ENCODE data around the gene AKR7A3.
"Not testable (repeated sequence)": the region's sequence is repeated elsewhere in the genome, so short reads cannot be mapped to it uniquely, and the experiment has no call there.

Gene AKR7A3

DNA sequence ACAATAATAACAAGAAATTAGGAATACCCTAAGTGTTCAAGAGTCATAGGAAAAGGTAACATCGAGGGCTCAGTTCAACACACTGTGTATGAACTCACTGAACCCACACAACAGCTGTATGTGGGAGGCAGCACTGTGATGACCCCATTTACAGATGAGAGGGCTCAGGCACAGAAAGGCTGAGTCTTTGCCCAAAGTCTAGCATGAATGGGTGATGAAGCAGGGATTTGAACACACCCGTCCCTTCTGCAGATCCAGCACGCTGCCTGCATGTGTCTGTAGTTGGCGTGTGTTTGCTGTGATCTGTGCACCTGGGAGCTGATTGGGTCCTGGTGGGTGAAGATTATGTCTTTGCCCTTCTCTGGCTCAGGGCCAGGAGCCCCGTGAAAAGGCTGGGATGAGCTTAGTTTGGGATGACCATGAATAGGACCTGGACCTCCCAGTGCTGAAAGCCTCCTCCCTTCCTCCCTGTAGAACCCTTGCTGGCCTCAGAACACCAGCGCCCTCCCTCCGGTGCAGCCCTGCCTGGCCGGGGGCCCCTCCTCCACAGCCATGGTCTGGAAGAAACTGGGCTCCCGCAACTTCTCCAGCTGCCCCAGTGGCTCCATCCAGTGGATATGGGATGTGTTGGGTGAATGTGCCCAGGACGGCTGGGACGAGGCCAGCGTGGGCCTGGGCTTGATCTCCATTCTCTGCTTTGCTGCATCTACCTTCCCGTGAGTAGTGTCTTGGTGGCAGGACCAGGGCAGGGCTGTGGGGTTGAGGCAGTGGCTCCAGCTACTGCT, 28.7 kb upstream of the AKR7A3 start:
- DNase-seq (ENCODE audit: low read depth), result no peak

- DNase-seq (ENCODE audit: low read depth), result peak; percentile 24
Observed at GRCh38 chr1:19315378-19316198, 27.0 kb upstream of the AKR7A3 start.

DNA sequence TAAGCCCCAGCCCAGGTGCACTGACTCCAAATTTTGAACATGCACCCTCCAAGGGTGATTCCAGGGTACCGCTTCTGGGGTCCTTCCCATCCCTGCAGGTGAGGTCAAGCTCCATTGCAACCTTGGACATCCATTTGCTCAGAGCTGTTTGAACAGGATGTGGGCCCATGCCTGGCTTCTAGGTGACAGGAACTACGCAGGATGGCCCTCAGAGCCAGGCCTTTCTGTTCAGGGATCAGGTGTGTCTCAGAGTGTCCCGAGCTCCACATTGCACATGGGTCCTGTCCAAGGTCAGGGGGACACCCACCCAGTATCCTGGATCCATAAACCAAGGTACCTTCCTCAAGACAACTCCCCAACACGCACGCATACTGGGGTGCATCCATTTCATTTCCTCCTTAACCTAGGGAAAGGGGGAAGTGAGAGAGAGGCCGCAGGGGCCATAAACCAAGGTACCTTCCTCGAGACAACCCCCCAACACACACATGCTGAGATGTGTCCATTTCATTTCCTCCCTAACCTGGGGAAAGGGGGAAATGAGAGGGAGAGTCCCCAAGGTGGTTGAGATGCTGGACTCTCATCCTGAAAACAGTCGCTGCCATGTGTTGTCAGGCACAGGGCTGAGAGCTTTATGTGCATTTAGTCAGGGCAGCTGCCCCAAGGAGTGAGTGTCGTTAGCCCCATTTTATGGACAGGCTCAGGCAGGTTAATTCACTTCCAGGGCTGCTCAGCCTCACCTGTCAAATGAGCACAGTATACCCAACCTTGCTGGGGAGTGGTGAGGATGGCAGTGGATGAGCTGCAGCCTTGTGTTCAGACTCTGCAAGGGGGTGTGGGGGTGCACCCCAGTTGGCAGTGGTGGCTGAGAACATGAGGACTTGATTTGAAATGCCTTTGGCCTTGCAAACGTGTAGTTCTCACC, 25.7 kb upstream of the AKR7A3 start:
- DNase-seq (ENCODE audit: low read depth), result no peak

GRCh38 chr1:19313636-19313959, 25.0 kb upstream of the AKR7A3 start:
- no peak for DNase-seq (ENCODE audit: low read depth)

- no peak for DNase-seq (ENCODE audit: low read depth)
Observed at GRCh38 chr1:19312782-19313635, 24.4 kb upstream of the AKR7A3 start.

DNA sequence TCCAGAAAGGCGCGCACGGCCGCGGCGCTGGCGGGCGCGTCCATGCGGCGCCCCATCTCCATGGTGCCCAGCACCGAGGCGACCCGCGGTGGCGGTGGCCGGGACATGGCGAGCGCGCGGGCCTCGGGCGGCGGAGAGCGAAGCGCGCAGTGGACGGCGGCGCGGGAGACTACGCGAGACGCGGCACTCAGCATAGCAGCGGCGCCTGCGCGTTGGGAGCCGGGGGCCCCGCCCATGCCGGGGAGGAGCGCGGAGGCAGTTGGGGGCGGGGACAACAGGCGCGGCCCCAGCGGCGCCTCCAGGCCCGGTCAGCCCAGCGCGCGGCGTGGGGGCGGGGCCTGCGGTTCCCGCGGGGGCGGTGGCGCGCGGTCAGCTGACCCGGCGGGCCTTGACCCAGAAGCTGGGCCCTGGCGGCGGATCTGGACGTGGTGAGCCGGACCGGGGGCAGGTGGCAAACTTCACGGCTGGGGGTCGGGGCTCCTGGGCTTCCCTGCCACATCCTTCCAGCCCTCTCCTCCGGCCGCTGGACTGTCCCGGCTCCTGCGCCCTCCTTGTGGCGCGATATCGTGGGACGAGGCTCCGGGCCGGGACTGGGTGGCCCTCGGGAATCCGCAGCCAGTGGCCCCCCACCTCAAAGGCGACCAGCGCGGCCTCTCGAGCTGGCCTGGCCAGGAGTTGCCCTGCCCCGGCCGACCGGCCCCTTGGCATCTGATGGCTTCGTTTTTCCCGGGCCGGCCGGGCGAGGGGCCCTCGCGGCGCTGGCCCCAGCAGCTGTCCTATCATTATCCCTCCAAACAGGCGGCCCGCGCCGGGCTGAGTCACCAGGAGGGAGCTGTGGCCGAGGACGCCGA, 23.6 kb upstream of the AKR7A3 start, which contains the start of the genes AKR7A2 and SLC66A1:
Gene AKR7A2 (minus strand): TSS at position 214 of the 851 bp plus-strand sequence. CDS start 20 bp downstream, at position 194.
Gene SLC66A1 (plus strand): TSS at position 396 of the 851 bp plus-strand sequence. CDS start 5,352 bp downstream, outside the sequence.
- peak; percentile 86 for DNase-seq (ENCODE audit: low read depth)

DNA sequence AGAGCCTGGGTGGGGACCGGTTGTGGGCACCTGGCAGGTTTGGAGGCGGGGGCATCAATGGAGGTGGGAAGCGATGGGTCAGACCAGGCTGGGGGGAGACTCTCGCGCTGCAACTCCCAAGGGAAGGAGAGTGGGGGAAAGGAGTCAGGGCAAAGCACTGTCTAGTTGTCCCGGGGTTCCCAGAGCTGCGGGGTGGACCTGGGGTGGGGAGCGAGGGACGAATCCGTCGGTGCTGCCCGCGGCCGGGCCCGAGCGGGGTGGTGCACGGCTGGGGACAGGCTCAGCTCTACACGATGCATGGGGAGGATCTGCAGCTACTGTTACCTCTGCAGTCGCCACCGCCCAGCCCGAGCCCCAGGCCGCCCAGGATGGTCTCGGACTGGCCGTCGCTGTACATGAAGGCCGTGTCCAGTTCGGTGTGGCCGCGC, 22.9 kb upstream of the AKR7A3 start:
- DNase-seq (ENCODE audit: low read depth), result no peak

DNA sequence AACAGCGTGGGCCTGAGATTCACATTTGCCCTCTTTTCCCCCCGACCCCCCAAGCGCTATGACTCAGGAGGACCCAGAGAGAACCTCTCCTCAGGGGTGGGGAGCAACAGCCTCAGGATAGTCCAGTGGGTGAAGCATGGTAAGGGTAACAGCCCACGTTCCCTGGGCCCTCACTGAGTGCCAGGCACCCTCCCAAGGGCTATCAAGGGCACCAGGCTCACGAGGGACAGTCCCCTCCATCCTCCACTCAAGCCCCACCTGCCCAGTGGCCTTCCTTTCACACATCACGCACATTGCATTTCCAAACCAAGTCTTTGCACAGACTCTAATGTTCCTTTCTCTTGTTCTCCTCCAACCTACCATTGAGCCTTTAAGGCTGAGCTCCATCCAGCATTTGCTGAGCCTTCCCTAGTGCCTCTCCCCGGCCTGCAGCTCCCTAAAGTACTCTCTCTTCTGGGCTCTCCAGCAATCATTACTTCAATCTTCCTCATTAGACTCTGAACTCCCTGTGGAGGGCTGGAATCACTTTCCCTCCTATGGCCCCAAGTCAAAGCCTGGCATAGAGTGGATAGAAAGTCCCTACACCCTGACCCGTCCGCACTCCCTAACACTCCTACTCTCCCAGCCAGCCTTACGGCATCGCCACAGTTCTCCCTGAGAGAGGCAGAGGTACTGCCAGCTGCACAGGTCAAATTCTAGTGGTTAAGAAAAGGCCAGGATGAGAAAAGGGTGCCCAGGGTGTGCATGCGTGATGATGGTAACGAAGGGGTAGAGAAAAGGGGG, 22.3 kb upstream of the AKR7A3 start:
- no peak for DNase-seq (ENCODE audit: low read depth)

- no peak for DNase-seq (ENCODE audit: low read depth)
Observed at GRCh38 chr1:19310061-19310460, 21.5 kb upstream of the AKR7A3 start.

DNA sequence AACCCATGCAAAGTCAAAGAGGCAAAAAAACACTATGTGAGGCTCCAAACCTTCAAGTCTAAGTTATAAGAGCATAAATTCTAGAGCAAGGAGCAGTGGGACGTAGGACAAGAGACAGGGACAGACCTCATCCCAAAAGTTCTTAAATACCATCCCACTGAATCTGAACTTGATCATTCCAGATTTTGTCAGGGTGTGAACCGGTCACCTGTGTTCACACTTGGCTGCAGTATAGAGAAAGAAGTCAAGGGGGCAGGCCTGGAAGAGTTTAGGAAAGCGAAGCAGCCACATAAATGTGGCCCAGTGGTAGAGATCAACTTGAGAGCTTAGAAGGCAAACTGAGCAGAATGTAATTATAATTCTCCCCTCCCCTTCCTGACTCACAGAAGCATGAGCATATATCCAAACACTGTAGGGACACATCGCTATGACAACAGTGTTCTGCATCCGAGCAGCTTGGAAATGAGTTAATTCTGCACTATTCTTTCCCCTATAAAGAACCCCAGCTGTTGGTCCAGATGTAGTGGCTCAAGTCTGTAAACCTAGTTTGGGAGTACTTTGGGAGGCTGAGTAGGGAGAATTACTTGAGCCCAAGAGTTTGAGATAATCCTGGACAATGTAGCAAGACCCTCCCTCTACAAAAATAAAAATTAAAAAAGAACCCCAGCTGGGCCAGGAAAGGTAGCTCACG, 20.7 kb upstream of the AKR7A3 start:
- DNase-seq (ENCODE audit: low read depth), result peak; percentile 42

GRCh38 chr1:19308509-19308907, 19.9 kb upstream of the AKR7A3 start:
- DNase-seq (ENCODE audit: low read depth), result no peak

DNA sequence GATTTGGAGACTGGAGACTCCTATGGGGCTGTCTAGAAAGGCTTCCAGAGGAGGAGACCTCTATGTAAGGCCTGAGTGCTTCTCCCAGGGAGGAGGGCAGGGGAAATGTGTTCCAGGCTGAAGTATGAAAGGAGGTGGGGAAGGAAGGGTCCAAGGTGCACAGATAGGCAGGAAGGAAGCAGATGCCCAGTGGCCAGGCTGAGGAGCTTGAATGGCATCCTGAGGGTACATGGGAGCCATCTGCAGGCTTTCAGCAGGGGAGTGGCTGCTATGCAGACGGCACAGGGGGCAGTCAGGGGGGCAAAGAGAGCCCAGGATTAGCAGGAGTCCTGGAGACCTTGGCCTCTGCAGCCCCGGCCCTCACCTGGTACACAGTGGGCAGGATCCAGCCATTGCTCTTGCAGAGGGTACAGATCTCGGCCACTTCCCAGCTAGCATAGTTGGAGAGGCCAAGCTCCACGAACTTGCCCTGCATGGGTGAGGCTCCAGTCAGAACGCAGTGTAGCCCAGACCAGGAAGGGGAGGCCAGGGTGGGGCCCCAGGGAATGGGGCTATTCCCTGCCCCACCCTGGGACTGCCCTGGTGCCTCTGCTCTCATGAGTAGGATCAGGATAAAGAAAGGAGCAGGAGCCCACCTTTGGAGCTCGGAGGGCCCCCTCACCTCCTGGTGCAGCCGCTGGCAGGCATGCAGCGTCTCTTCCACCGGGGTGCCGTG, 19.4 kb upstream of the AKR7A3 start:
- no peak for DNase-seq (ENCODE audit: low read depth)

GRCh38 chr1:19306941-19307340, 18.4 kb upstream of the AKR7A3 start:
- no peak for DNase-seq (ENCODE audit: low read depth)

GRCh38 chr1:19305880-19306279, 17.3 kb upstream of the AKR7A3 start:
- no peak for DNase-seq (ENCODE audit: low read depth)

DNA sequence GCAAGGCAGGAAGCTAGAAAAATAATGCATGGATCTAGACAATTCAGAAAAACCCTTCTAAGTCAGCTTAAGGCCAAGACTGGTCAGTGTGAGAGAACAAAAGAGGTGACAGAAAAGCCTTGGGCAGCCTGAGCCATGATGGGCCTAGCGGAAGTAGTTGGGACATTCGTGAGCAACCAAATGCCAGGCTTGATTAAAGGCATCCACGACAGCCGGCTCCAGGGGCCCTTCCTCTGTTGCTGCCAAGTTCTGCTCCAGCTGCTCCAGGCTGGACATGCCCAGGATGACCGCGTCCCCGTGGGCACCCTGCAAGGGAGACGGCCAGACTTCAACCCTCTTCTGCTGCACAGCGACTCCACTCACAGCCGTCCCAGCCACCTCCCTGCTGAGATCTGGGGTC, 15.5 kb upstream of the AKR7A3 start:
- not testable (repeated sequence) for DNase-seq (ENCODE audit: low read depth)

DNA sequence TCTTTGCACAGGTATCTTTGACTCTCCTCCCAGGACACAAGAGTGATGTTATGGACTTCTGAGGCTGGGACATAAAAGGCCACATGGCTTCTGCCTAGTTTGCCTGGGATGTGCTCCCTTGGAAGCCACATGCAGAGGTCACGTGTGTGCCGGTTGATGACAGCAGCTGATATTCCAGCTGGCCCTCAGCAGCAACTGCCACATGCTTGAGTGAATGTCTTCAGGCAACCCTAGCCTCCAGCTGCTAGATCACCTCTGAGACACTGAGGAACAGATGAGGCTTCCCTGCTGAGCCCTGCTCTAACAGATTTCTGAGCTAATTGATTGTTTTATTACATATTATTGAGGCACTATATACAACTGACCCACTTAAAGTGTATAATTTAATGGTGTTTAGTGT, 11.6 kb upstream of the AKR7A3 start:
- no peak for DNase-seq (ENCODE audit: low read depth)

- no peak for DNase-seq (ENCODE audit: low read depth)
Observed at GRCh38 chr1:19294638-19295037, 6.1 kb upstream of the AKR7A3 start.

- DNase-seq (ENCODE audit: low read depth), result no peak
Observed at GRCh38 chr1:19289244-19289643, 674 bp upstream of the AKR7A3 start.
